HG03103 (cell line): ENCODE measurements around the gene ANKRD27.
"Not testable (repeated sequence)": the region's sequence is repeated elsewhere in the genome, so short reads cannot be mapped to it uniquely, and the experiment has no call there.

Experiments used
- ATAC-seq: cut with Tn5 transposase; IDR thresholded peaks from one replicate; pipeline ENCODE4 v1.9.1; 2021; ENCODE audit warnings: low read depth; ENCODE audit not compliant: unreplicated experiment

ANKRD27 gene

GRCh38 chr19:32656379-32656778, 18.6 kb downstream of the ANKRD27 start:
- ATAC-seq = not testable (repeated sequence)

GRCh38 chr19:32653599-32653915, 21.4 kb downstream of the ANKRD27 start:
- no peak for ATAC-seq

DNA sequence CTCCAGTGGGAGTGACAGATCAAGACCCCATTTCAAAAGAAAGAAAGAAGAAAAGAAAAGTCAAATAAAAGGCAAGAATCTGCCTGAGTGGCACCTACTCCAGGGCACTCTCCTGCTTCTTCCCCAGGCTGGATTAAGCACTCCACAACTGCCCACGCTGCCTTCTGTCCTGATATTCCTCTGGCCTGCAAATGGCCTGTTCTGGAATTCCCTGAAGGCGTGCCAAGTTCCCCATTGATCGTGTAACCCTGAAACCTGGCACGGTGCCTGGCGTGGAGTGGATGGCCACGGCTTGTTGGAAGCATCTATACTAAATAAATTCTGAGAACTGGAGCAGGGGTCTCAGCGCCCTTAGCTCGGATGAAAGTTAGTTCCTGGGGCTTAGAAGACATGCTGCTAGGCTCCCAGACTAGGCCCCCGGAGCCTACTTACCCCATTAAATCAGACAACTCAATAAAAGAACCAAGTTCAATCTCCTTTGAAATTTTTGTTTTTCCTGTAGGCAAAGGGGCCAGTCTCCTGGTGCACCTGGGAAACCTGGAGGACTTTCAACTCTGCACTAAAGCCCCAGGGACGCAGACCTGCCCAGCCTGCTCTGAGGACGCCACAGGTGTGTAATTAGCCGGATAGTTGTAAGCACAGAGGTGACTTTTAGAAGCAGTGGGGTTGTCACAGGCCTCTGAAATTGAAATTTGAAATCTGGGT, 21.9 kb downstream of the ANKRD27 start:
- no peak for ATAC-seq

- ATAC-seq = not testable (repeated sequence)
Observed at GRCh38 chr19:32652331-32652730, 22.6 kb downstream of the ANKRD27 start.

- no peak for ATAC-seq
Observed at GRCh38 chr19:32651729-32652140, 23.2 kb downstream of the ANKRD27 start.

DNA sequence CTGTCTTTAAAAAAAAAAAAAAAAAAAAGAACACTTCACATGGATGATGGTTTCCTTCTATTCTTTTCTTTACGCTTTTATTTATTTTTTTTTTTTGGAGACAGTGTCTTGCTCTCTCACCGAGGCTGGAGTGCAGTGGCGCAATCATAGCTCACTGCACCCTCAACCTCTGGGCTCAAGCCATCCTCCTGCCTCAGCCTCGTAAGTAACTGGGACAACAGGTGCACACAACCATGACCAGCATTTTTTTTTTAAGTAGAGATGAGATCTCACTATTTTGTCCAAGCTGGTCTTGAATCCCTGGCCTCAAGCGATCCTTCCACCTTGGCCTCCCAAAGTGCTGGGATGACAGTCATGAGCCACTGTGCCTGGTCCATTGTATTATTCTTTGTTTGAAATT, 24.3 kb downstream of the ANKRD27 start:
- ATAC-seq = no peak

DNA sequence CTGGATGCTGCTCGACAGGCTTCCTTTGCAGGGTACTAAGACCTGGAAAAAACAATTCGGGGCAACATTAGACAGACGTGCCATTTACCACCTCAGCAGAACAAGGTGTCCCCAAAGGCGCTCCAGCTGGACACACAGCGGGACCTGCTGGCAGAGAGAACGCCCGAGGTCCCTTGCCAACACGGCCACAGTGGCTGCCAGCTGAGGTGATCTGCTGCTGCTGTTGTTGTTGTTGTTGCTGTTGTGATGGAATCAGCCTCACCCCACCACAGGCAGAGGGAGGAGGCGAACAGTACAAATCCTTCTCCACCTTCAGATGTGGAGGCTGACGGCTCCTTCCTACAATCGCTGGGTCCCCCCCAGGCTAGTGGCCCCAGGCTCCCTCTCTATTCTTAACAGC, 25.2 kb downstream of the ANKRD27 start:
- ATAC-seq = no peak

DNA sequence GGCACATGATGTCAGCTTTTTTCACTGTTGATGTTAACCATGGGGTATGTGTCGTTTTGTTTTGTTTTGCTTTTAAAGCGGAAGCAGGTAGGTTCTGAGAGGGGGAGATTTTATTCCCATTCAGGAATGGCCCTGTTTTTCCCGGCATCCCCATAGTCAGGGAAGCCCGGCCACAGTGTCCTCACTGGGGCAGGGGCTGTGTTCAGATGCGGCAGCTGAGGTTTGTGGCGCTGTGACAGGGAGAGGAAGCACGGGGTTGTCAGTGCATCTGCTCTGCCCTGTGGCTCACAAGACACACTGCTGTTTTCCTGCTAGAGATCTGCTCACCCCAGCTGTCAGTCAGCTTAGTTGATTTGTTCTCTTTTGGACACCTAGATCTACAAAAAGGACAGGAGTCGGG, 27.6 kb downstream of the ANKRD27 start:
- ATAC-seq = no peak

GRCh38 chr19:32646556-32646955, 28.4 kb downstream of the ANKRD27 start:
- ATAC-seq = no peak

- ATAC-seq = no peak
Observed at GRCh38 chr19:32642771-32643170, 32.2 kb downstream of the ANKRD27 start.

DNA sequence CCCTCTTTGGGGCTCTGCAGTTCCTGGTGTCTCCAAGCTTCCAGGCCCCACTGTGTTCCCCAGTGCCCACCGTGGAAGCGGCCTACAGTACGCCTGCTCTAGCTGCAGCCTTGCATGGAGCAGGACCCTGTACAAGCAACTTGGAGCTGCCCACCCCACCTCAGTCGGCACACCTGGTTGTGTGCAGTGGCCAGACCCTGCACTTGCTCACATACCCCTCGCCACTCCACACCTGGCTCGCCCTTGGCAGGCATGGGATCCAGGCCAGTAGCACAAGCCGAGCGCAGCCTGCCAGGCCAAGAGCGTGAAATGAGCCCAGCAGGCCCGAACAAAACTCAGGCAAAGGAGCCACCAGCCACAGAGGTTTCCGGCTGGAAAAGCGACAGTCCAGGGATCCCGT, 36.4 kb downstream of the ANKRD27 start:
- no peak for ATAC-seq

DNA sequence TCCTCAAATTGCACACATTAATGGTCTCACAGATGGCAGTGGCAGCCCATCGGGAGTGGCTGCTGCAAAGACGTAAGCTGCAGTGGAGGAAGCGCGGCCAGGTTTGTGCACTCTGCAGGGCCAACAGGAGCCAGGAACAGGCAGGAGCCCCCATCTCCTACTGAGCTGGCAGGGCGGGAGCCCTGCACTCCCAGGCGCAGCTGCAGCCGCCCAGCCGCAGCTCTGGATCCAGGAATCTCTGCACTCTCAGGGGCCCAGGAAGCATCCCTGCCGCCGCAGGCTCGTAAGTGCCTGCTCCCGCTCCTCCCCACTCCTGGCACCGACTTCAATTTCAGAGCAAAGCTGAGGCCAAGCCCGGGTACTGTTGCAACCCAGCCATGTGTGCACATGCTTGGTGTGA, 37.5 kb downstream of the ANKRD27 start:
- no peak for ATAC-seq

DNA sequence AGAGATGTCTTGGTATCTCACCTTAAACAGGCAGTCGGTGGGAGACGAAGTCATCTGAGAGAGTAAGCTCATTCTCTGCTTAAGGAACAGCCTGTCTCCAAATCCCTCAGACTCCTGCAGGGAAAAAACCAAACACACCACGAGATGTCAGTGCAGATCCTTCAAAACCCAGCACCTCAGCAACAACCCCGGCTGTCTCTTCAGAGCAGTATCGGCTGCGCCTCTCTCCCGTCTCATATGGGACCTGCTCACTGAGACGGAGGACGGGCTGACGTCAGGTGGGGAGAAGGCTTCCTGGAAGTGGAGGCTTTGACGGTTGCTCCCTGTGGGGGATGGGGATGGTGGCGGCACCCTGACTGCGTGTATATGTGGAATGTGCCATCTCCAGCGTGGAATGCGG, 43.6 kb downstream of the ANKRD27 start:
- ATAC-seq = no peak

GRCh38 chr19:32630338-32630737, 44.6 kb downstream of the ANKRD27 start:
- ATAC-seq = no peak

- ATAC-seq = no peak
Observed at GRCh38 chr19:32627714-32628270, 47.2 kb downstream of the ANKRD27 start.

DNA sequence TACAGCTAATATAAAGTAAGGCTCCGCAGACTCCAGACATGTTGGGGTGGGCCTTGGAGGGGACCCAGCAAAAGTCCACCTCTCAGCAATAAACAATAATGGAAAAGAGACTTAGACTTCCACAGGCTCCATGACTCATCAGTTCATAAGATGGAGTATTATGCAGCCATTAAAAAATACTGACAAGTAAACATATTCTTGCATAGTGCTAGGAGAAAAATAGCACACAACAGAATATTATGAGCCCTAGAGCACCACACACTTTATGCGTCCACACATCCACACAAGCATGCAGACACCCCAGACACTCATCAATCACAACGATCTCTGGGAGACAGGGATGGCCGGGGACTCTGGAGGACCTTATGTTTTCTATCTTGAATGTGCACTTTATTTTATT, 48.0 kb downstream of the ANKRD27 start:
- ATAC-seq = no peak

DNA sequence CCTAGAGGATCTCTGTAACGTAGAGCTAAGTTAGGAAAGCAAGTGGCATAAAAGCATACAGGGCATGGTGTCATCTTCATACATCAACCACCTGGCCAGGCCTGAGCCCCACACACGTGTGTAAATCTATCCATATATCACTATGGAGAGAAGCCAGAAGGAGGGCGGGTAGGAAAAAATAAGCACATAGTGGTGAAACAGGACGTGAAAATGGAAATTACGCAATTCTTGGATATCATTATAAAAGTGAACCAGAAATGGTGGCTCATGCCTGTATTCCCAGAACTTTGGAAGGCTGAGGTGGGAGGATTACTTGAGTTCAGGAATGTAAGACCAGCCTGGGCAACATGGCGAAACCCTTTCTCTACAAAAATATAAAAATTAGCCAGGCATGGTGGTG, 50.6 kb downstream of the ANKRD27 start:
- ATAC-seq = no peak

DNA sequence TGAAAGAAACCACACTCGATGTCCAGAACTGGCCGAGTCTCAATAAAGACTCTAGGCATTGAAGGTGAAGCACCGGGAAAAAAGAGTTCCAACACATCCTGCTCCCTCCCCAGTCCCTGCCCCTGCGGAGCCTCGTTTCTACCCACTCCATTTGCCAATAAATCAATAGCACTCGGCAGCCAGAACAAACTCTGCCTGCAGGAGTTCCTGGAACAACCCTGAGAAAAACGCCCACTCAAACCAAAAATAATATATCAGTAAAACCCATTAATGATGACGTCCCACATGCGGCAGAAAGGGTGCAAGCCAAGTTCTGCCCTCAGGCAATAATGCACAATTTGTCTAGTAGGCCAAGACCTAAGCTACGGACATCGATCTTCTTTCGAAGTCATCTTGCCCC, 53.0 kb downstream of the ANKRD27 start:
- no peak for ATAC-seq

GRCh38 chr19:32619051-32619685, 55.8 kb downstream of the ANKRD27 start:
- ATAC-seq = no peak

- ATAC-seq = no peak
Observed at GRCh38 chr19:32615569-32615968, 59.4 kb downstream of the ANKRD27 start.

- ATAC-seq = no peak
Observed at GRCh38 chr19:32614916-32615315, 60.1 kb downstream of the ANKRD27 start.

DNA sequence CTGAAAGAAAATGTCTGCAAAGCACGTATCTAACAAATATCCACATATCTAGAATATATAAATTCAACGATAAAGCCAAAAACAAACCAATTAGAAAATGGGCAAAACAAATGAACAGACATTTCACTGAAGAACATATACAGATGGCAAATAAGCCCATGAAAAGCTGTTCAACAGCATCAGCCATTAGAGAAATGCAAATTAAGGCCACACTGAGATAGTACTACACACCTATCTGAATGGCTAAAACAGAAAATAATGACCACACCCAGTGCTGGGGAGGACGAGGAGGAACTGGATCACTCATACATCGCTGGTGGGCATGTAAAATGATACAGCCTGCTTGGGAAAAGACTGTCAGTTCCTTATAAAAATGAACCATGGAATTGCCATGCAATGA, 62.0 kb downstream of the ANKRD27 start:
- ATAC-seq = no peak
